ENCODE results near the gene CBY1.

CBY1 gene

DNA sequence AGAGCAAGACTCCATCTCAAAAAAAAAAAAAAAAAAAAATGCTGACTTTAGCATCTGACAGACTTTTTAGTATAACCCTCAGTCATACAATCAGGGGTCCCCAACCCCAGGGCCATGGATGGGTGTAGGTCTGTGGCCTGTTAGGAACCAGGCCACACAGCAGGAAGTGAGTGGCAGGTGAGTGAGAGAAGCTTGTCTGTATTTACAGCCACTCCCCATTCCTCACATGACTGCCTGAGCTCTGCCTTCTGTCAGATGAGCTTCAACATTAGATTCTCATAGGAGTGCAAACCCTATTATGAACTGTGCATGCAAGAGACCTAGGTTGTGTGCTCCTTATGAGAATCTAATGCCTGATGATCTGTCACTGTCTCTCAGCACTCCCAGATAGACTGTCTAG, 3.6 kb upstream of the CBY1 start:
- DNase-seq: no peak

DNA sequence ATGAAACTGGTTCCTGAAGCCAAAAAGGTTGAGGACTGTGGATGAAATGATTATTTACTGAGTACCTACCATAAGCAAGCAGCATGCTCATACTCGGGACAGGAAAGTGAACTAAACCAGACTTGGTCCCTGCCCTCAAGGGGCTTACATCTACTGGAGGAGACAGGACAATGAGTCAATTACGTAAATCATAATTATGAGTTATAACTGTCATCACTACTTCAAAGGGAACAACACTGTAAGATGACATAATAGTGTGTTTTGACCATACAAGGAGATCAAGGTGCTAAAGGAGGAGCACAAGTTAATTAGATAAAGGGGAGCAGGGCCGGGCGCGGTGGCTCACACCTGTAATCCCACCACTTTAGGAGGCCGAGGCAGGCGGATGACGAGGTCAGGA, 2.7 kb upstream of the CBY1 start:
- no peak for DNase-seq

DNA sequence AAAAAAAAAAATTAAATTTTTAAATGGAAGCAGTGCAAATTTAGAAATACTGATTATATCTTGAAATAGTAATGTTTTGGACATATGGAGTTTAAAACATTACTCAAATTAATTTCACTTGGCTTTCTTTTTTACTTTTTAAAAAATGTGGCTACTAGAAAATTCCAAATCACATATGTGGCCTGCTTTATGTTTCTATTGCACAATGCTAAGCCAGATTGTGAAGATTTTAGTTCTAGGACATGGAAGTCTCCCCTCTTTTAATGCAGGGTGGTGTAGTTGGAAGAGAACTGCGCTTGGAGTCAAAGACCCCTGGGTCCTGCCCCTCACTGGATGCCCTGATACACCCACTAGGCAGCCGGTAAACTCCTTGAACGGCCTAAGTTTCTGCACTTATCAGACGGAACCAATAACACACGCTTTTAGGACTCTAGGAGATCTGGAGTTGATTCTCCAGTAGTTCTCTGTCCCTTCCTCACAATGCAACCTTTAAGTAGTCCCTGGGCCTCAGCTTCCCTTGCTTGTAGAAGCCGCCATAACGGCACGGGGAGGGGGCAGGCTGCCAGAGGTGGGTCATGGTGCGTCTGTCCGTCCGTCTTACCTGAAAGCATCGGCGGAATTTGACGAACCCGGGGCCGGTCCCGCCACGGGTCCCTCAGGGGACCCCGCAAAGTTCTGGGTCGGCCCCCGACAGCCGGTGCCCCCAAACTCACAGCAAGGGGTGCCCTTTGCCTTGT, 751 bp upstream of the CBY1 start:
- DNase-seq: no peak

DNA sequence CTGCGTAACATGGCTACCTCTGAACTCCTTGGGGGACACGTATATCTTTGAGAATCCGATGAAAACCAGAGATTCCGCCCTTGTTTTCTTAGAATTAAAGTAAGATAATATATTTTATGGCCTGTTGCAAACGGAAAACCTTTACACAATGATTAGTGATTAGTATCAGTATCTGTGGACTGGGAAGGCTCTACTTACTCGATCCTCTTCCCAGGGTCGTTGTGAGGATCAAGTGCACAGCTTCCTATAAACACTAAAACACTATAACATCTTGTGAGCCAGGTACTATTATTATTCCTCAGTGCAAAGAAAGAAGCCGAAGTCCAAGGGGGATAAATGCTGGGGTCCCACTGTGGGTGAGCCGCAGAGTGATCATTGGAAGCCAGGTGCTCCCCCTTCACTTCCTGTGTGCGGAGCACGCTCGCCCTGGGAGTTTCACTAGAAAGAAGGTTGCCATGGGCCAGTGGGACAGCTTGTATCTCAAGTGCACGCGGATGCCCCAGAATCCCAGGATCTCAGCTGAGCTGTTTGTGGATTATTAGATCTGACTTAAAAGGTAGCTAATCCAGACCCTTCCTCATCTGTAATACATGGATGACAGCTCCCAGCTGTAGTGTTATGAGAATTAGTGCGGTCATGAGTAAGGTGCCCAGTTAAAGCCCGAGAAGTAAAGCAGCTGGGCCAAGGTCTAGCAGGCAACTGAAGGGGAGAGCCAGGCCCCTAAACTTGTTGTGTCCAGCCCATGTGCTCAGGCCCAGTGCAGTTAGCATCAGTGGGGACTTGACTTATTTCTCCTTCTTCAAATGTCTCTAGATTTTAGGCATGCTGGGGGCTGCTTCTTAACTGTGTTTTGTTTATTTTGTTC, 839 bp downstream of the CBY1 start:
- DNase-seq: peak; percentile 18

DNA sequence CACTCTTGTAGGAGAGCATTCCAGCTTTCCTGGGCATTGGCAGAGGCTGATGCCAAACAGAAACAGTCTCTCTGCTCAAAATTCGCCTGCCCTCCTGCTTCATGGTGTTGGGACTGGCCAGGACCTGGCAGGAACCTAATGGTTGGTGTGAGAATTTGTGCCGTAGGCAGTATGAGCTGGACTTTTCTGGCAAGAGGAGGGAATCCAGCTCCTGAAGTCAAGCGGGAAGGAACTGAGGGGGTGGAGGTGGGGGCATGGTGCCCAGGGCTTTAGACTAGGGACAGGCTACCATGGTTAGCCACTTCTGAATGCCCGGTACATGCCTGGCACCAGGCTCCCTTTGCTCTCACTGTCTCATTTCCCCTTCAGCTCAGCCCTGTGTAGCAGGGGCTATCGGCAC, 18.4 kb downstream of the CBY1 start:
- no peak for DNase-seq

DNA sequence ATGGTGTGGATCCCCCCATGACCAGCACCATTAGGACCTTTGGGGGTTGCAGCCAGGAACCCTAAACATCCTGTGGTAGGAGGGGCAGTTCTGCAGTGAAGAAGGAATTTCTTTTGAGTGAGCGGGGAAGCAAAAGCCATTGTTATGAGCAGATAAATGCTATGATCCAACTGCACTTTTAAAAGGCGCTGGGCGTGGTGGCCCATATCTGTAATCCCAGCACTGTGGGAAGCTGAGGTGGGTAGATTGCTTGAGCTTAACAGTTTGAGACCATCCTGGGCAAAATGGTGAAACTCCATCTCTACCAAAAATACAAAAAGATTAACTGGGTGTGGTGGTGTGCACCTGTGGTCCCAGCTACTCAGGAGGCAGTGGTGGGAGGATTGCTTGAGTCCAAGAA, 19.4 kb downstream of the CBY1 start:
- DNase-seq: no peak

DNA sequence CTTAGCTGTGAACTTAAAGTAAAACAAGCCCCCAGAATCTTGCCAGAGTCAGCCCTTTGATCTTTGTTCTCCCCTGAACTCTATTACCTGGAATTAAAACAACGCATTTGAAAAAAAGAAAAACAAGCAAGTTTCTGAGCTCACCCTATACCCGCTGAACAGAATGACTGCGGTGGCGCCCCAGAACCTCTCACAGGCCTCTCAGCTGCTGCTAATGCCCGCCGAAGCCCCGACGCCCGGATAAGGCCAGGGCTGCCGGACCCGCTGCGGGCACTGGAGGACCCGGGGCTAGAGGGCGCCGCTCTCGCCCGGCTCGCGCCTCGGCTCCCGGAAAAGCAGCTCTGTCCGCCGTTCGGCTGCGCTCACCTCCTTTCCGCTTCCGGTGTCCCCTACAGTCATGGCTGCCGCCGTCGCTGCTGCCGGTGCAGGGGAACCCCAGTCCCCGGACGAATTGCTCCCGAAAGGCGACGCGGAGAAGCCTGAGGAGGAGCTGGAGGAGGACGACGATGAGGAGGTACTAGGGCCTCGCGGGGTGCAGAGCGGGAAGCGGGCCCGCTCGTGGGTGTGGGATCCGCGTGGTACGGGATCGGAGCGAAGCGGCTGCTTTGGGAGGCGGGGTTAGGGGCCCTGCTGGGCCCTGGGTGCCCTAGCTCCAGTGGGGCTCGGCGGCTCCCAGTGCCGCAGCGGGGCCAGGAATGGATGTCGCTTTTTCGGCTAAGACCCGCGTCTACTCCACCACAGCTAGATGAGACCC, 25.3 kb downstream of the CBY1 start, which contains the start of gene TOMM22:
TSS of gene TOMM22 (plus strand) at position 376 of the 754 bp plus-strand sequence. CDS start at position 398, 22 bp downstream.
- peak; percentile 78 for DNase-seq

DNA sequence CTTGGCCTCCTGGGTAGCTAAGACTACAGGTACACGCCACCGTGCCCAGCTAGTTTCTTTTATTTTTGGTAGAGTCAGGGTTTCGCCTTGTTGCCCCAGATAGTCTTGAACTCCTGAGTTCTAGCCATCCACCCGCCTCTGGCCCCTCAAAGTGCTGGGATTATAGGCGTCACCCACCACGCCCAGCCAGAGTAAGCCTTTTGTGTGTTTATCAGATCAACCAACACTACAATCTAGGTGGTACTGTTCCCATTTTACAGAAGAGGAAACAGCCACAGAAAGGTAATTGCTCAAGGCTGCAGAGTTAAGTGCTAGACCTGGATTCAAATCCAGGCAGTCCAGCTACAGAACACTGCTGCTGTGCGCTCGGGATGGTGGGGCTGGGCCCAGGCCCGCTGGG, 28.5 kb downstream of the CBY1 start:
- DNase-seq: no peak

DNA sequence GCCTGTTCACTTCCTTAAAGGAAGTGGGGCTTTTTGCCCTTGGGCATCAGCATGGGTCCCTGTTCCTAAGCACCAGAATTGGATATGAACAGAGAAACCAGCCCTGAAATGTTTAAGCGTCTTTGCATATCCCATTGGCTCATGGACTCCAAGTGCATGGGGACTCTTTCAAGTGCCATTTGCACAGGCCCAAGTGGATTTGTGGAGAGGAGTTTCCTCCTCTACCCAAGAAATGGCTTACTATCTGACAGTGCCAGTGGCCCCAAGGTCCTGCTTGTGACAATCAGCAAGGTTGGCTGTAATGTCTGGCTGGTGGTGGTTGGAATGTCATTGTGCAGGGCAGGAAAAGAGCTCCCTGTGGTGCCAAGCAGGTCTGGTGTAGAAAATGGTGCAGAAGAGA, 29.3 kb downstream of the CBY1 start:
- DNase-seq: no peak

DNA sequence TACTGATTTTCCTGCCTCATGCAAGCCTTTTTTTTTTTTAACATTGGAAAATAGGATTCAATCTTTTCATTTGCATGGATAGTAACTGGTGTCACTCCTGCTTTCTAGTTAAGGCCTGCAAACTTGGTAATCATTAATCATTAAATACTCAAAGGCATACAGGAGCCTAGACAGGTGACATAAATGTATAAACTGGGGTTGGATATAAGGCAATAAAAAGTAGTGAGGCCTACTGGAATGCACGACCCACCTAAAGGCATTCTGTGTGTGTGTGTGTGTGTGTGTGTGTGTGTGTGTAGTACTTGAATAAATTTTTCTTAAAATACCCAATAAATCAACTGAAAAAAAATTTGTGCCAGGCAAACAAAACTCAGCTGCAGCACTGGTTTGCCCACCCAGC, 33.2 kb downstream of the CBY1 start:
- no peak for DNase-seq

DNA sequence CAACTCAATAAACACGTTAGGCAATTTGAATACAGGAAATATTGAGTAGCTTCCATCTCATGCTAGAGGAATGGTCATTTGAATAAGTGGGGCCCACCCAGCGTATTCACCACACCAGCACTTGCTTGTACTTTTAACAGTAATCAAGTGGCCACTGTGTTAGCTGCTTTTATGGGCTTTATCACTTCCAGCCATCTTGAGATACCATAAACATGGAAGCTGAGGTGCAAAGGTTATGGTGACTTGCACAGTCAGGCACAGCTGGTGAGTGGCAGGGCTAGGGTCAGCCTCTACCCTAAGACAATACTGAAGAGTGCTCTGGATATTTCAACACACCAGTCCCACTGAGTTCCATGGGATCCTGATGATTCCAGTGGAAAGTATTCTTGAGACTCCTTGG, 37.6 kb downstream of the CBY1 start:
- no peak for DNase-seq

DNA sequence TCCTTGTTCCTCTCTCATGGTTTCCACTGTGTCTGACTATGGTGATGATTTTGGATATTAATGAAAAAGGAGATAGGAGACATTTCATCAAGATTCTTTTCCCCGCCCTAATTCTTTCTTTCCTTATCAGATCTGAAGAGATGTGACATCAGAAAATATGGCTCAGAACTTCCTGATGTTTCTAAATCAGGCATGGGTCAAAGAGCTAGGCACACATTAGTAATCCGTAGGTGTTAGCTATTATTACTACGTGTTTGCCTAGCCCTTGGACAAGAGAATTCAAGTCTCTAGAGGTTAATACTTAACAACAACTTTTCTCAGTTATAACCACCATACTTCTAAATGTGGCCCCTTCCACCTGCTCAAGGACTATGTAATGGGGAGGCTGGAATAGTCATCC, 38.5 kb downstream of the CBY1 start:
- DNase-seq: no peak

DNA sequence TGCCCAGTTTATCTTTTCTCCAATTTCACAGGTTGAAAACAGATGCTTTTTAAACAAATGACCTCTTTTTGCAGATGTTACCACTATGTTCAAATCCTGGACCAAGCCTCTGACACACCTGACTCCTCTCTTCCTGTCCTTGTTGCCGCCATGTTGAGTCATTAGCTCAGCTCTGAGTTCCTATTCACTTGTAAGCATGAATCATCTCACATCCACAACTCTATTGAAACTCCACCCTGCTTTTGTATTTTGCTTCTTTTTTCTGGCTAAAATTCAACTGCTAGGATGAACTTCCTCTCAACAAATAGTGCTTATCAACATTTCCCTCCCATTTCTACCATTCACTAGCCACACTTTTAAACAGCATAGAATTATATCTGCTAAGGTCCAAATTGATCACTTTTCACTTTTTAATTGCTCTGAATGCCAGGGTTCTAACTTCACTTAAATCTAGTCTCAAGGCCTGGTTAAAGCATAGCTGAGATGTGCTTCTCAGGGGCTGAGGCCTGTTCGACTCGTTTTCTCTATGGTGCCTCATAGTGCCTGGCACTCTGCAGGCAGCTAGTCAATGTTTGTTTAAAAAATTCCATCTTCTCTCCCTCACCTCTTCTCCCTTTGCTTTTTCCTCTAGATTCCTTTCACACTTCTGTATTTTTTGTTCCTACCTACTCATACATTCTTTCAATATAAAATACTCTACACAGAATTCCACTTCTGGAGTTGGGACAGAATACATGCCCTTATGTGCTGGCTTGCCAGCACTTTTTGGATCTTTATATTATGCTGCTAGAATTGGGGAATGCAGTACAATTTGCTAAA, 40.4 kb downstream of the CBY1 start:
- peak; percentile 20 for DNase-seq

DNA sequence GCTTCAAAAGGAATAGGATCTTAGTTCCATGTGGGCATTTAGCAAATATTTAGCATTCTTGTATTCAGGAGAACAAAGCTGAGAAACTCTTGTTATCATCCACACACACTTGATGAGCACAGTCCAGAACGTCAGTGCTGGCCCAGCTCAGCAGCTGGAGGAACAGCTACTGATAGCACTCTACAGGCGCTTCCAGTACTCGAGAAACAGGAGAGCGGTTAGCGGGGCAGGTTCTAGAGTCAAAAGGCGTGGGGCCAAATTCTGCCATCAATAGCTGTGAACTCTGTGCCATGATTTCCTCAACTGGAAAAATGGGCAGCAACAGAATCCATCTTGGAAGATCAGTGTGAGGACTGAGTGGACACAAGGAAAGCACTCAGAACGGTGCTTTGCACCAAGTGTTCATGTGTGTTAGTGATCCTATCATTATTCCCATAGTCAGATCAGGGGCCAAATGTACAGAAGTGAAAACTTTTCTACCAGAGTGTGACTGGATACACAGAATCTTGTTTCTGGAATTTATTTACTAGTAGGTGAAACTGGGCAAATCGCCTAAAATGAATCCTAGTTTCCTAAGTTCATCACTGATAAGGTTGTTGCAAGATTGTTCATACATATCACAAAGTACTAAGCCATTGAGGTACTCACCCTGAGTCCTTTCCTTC, 41.1 kb downstream of the CBY1 start:
- no peak for DNase-seq

DNA sequence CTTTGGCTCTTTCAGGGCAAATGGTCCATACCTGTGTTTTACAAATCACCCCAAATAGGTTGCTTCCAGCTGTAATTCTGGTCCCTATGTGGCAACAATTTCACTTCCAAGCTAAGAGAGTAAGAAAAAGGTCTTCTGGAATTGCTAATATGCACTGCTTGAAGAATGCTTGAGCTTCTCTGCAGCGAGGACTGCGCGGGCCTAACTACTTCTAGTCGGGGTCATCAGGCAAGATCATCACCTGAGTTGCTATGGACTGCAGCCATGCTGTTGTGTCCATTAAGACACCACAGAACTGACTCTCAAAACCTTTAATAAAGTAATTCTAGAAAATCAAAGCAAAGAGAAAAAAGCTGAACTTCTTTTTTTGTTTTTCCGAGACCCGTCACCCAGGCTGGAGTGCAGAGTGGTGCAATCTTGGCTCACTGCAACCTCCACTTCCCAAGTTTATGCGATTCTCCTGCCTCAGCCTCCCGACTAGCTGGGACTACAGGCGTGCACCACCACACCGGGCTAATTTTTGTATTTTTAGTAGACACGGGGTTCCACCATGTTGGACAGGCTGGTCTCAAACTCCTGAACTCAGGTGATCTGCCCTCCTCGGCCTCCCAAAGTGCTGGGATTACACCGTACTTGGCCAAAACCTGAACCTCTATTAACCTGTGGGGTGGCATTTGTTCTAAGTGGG, 42.1 kb downstream of the CBY1 start:
- DNase-seq: no peak

DNA sequence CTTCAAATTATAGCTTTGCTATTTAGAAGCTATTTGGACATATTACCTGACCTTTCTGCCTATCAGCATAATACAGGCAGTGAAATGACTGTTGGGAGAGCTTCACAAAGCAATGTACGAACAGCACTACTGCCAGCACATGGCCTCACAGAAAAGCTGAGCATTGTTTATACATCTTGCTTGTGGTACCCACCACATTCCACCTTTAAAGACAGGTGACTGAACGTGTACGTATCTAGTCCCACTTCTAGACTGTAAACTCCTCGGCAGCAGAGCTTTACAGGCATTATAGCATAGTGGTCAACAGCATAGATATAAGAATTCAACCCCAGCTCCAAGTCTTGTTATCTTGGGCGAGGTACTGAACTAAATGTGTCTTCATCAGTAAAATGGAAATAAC, 42.7 kb downstream of the CBY1 start:
- DNase-seq: no peak

DNA sequence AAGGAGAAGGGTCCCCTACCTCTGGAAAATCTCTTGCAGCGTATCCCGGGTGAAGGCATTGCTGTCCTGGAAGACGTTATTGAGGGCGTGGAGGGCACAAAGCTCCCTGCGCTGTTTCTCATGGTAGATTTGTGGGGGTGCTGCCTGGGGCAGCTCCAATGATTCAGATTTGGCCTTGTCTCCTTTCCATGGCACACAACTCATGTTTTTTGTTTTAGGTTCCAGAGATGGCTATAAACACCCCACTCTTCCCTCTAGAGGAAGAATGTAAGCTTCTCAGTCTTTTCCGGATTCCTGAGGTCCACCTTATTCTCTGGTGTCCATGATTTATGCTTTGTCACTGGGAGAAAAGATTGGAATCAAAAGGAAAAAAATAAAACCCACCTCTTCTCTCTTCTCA, 43.3 kb downstream of the CBY1 start:
- no peak for DNase-seq

DNA sequence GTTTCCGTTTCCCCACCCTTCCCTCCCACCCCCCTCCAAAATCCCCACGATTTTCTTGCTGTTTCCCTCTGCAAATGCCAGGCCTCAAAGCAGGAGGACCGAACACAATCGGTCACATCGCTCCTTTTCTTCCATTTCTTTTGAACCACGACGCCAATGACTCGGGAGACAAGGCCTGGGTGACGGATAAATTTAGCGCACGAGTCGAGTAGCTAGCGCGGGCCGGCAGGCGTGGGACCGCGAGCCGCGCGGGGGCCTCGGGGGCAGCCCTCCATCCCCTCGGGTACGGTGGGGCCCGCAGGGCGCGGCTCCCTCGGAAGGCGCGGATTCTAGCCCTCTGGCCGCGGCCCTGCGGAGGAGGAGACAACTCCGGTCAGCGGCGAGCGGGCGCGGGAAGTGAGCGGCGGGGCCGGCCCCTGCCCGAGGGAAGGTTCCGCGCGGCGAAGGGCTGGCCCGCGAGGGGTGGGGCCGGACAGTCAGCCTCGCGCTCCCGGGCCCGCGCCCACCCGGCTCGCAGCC, 43.9 kb downstream of the CBY1 start:
- DNase-seq: no peak

DNA sequence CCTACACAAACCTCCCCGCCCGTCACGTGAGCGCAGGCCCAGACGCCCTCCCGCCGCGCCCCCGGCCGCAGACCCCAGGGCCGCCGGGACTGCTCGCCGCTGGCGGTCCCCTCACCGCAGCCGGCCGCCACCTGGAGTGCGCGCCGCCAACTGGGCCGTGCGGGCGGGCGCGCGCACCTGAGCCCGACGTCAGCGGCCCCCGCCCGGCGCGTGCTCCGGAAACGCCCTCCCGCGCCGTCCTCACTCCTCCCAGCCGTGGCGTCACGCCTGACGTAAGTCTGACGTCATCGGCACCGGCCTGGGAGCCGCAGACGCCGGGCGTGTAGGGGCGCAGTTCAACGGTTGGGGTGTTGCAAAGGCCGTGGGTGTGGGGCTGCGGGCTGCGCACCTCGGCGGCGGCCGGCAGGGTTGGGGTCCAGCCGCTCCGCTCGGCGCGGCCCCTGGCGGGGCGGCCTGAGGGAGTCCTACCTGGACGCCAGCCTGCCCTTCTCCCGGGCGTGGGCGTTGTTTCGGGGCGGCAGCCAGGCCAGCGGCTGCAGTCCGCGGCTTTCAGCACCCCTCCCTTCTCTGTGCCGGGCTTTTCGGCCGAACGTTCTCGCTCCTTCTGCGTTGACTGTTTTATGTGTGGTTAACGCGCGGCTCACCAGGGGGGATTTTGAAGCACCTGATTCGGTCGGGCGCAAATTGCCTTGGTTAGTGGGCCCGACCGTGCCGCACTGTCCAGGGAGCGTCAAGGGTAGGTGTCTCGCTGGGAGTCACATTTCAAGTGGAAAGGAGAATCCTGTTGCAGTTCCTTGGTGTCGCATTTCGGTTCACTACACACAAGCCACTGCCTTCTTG, 44.6 kb downstream of the CBY1 start, which contains the start of gene JOSD1:
TSS of gene JOSD1 (minus strand) at position 155 of the 840 bp plus-strand sequence. CDS start 956 bp downstream, outside the sequence.
- peak; percentile 99 for DNase-seq

DNA sequence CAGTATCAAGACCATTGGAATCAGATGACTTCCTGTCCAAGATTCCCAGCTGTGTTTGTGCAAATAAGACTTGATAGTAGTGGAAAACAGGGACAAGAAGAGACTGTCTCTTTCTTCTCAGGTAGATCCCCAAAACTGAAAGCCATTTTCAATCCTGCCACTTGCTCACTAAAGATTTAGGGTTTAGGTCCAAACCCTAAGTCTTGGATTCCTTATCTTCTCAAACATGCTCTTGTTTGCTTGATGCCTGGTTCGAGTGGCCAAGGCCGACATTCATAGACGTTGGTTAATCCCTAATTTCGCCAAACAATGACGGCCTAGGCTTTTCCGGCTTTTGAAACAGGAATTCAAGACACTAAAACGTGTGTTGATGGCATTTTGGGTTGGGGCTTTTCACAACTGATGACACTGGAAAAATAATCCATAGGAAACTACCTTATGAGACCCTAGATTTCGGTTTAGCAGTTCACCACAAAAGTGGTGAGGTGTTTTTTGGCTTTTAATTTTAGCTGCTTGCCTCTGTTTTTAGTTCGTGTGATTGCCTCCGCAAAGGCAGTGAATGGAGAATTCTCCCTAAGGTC, 48.3 kb downstream of the CBY1 start:
- DNase-seq: no peak

Data from activated CD4-positive, alpha-beta T cell treated with anti-CD3 and anti-CD28 coated beads, Interleukin-2, amount 50 U/mL, for 1 hour (primary cell).